Suprapubic skin (tissue), 4 donors: ENCODE measurements around the gene PITX1.

ENCODE experiments used
- CTCF ChIP-seq, 2 donors: fragments of 200-600 bp in 1 of 2; fragments of 450-650 bp in 1 of 2; sonication (generic) in 1 of 2; IDR thresholded peaks; one replicate each; pipeline ENCODE4 v1.5.1; 2016 to 2019; ENCODE audit warnings: antibody characterized with exemption in 2 of 2, mild to moderate bottlenecking in 1 of 2, moderate library complexity in 1 of 2
- POLR2A ChIP-seq, 2 donors: fragments of 450-650 bp; IDR thresholded peaks; one replicate each; pipeline ENCODE4 v1.6.1; 2017; ENCODE audit warnings: antibody characterized with exemption in 2 of 2, mild to moderate bottlenecking in 2 of 2, moderate library complexity in 2 of 2
- POLR2AphosphoS5 ChIP-seq, 3 donors: sonication (generic); formaldehyde crosslinking; IDR thresholded peaks; one replicate each; pipeline ENCODE4 v1.6.1; 2017; ENCODE audit warnings: antibody characterized with exemption in 3 of 3

- TF ChIP-seq CTCF (IDR thresholded peaks at IDR 0.05), result no peak
- TF ChIP-seq POLR2A (IDR thresholded peaks at IDR 0.05), result no peak
- no peak for TF ChIP-seq POLR2AphosphoS5 (IDR thresholded peaks at IDR 0.05)
Measured at GRCh38 chr5:135048286-135048685, 14.3 kb upstream of the PITX1 start.
